ELR (cell line): ENCODE results near the gene SIMC1.

Experiments used
- DNase-seq: peaks from one replicate; pipeline ENCODE4 v3.0.0-alpha.2; 2015; ENCODE audit warnings: low read depth

Gene SIMC1

GRCh38 chr5:176389135-176390123 lies 151.2 kb downstream of the SIMC1 start:
- no peak for DNase-seq

- no peak for DNase-seq
Observed at GRCh38 chr5:176391479-176391878, 153.3 kb downstream of the SIMC1 start.

- no peak for DNase-seq
Observed at GRCh38 chr5:176391999-176392398, 153.8 kb downstream of the SIMC1 start.

GRCh38 chr5:176392526-176392925 lies 154.3 kb downstream of the SIMC1 start:
- DNase-seq, result no peak

- DNase-seq, result no peak
Observed at GRCh38 chr5:176394096-176394495, 155.9 kb downstream of the SIMC1 start.

- DNase-seq, result no peak
Observed at GRCh38 chr5:176394881-176395675, 156.9 kb downstream of the SIMC1 start.
